Astrocyte of the spinal cord (primary cell): ENCODE data around the gene SLC5A5.

ENCODE experiments used
- DNase-seq: peaks from one replicate; pipeline ENCODE4 v3.0.0; 2011; ENCODE audit warnings: low read depth, low spot score
- H3K4me3 ChIP-seq: 2 replicates; pipeline ENCODE4 v1.5.1; 2011; ENCODE audit warnings: low read depth, mild to moderate bottlenecking, low read length, moderate library complexity
- in situ Hi-C: cut with HindIII; loops from 2 replicates; pipeline ENCODE4 v1.10.0; 2017; ENCODE audit warnings: low sequenced_read_pairs
- TF ChIP-seq, protein P1 (sequence below): IDR thresholded peaks from 2 replicates; pipeline ENCODE4 v1.5.1; 2012; ENCODE audit warnings: low read depth, mild to moderate bottlenecking, low read length, inconsistent platforms

Gene SLC5A5

GRCh38 chr19:17832443-17833208 lies 39.1 kb upstream of the SLC5A5 start:
- no peak for DNase-seq
- in situ Hi-C loops, result no loop called here
- TF ChIP-seq, protein P1, sequence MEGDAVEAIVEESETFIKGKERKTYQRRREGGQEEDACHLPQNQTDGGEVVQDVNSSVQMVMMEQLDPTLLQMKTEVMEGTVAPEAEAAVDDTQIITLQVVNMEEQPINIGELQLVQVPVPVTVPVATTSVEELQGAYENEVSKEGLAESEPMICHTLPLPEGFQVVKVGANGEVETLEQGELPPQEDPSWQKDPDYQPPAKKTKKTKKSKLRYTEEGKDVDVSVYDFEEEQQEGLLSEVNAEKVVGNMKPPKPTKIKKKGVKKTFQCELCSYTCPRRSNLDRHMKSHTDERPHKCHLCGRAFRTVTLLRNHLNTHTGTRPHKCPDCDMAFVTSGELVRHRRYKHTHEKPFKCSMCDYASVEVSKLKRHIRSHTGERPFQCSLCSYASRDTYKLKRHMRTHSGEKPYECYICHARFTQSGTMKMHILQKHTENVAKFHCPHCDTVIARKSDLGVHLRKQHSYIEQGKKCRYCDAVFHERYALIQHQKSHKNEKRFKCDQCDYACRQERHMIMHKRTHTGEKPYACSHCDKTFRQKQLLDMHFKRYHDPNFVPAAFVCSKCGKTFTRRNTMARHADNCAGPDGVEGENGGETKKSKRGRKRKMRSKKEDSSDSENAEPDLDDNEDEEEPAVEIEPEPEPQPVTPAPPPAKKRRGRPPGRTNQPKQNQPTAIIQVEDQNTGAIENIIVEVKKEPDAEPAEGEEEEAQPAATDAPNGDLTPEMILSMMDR, result no peak
- H3K4me3 ChIP-seq, result no peak overlapping the region

- H3K4me3 ChIP-seq, result no peak overlapping the region
- in situ Hi-C loops, result no loop called here
- DNase-seq, result no peak
- TF ChIP-seq, protein P1, result no peak
Measured at GRCh38 chr19:17834350-17835181, 37.2 kb upstream of the SLC5A5 start.

DNA sequence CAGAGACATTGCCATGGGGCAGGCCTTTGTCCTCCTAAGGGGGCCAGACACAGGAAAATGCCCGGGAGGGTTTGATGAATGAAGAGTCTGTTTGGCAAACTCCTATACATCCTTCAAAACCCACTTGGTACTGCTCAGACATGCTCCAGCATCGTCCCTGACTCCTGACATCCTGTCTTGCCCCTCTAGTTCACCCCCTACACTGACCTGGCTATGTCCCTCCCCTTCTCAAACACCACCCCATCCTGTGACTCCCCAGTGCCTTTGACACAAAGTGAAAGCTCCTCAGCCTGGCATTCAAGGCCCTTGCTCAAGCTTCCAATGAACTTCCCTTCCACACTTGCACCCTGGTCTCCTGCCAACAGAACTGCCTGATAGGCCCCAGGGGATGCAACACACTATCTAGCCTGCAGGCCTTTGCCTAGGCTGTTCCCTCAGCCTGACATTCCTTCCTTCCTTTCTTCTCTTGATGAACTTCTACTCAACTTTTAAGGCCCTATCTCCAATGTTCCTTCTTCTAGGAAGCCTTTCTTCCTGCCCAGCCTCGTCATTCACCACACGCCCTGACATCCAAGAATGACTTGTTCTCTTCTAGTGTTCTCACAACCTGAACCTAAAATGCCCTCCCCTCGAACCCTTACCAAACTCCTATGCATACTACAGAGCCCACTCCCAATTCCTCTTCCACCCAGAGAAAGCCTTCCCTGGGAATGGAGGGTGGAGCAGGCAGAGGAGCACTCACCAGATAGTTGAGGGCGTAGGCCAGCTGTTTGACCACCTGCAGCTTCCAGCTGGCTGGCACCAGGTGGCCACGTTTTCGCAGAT lies 36.4 kb upstream of the SLC5A5 start:
- in situ Hi-C loops, result no loop called here
- H3K4me3 ChIP-seq, result no peak overlapping the region
- DNase-seq, result no peak
- TF ChIP-seq, protein P1, result no peak

- TF ChIP-seq, protein P1, result no peak
- in situ Hi-C loops, result no loop called here
Measured at GRCh38 chr19:17836530-17836929, 35.2 kb upstream of the SLC5A5 start.

DNA sequence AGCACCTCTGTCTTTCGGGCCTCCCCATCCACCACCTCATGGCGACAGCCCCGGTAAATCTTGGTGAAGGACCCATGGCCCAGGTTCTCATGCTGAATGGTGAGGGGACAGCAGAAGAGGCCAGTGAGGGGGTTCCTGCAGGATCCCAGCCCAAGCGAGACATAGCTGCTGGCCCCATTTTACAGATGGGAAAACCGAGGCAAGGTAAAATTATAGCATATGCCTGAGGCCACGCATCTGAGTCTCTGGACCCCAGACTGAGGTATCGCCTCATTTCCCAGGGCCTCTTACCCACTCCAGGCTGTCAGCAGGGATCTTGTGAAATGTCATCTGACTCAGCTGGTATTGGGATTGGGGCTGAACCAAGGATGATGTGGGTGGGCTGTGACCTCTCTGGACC lies 33.8 kb upstream of the SLC5A5 start:
- in situ Hi-C loops, result no loop called here
- TF ChIP-seq, protein P1, result no peak
- DNase-seq, result no peak
- H3K4me3 ChIP-seq, result no peak overlapping the region

More at GRCh38 chr19:17836530-17836929, 35.2 kb upstream of the SLC5A5 start:
- H3K4me3 ChIP-seq, result no peak overlapping the region
- DNase-seq, result no peak

DNA sequence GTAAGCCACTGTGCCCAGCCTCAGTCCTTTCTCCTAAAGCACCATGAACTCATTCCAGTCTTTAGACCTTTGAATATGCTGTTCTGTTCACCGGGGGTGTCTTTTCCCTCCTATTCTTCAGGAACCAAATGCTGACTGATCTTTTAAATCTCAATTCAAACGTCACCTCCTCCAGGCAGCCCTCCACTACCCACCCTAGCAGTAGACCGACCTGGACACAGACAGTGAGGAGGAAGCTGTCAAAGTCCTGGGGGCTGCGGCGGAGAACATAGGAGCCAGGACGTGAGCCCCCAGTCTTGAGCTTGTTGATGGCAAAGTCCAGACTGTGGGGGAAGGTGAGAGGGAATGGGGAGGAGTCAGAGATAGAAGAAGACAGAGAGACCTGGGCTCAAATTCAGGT lies 31.7 kb upstream of the SLC5A5 start:
- H3K4me3 ChIP-seq, result no peak overlapping the region
- TF ChIP-seq, protein P1, result no peak

More for the DNA sequence above, 31.7 kb upstream of the SLC5A5 start:
- no peak for DNase-seq
- in situ Hi-C loops, result no loop called here
